Activated naive CD8-positive, alpha-beta T cell treated with anti-CD3 and anti-CD28 coated beads, Interleukin-2, amount 10 ng/mL, durations not matched to agents 7 days and 5 days (primary cell): ENCODE measurements around the gene RERE. TPM values are rescaled to one million over a fixed set of nuclear protein-coding genes. Genes with fewer than 3 reads are reported as not detected.

Source experiments
- ATAC-seq: fragments of 150-1000 bp; cut with Tn5 transposase; one replicate; pipeline ENCODE4 v1.10.0; 2021; ENCODE audit warnings: low read depth, moderate library complexity
- POLR2A ChIA-PET: fragments of 350-600 bp; sonication (Branson Sonifier 250); formaldehyde crosslinking; loops from one replicate; lab custom pipeline; 2021; ENCODE audit warnings: antibody characterized with exemption; lab: Charles Lee
- DNase-seq: peaks from one replicate; pipeline ENCODE4 v3.0.0; 2021
- H3K27ac Mint-ChIP-seq: one replicate; pipeline ENCODE4 v1.8.0; 2022; ENCODE audit warnings: mild to moderate bottlenecking, mixed read lengths
- H3K27me3 Mint-ChIP-seq: one replicate; pipeline ENCODE4 v1.8.0; 2022; ENCODE audit warnings: mild to moderate bottlenecking, moderate library complexity, mixed read lengths
- H3K36me3 Mint-ChIP-seq: one replicate; pipeline ENCODE4 v1.8.0; 2021; ENCODE audit warnings: mild to moderate bottlenecking, mixed read lengths
- H3K4me1 Mint-ChIP-seq: one replicate; pipeline ENCODE4 v1.8.0; 2021; ENCODE audit warnings: mixed read lengths
- H3K4me3 Mint-ChIP-seq: one replicate; pipeline ENCODE4 v1.8.0; 2022; ENCODE audit warnings: mild to moderate bottlenecking, moderate library complexity, mixed read lengths
- H3K9me3 Mint-ChIP-seq: one replicate; pipeline ENCODE4 v1.8.0; 2021; ENCODE audit warnings: mixed read lengths
- total RNA-seq, 2 experiments: library from RNA; stranded (reverse); gene quantifications; one replicate each; pipeline ENCODE4 v1.2.3, GENCODE V29; 2021

The RERE gene
- total RNA-seq, 2 experiments from 2014 or later, result 64.4 to 68.7 TPM

DNA sequence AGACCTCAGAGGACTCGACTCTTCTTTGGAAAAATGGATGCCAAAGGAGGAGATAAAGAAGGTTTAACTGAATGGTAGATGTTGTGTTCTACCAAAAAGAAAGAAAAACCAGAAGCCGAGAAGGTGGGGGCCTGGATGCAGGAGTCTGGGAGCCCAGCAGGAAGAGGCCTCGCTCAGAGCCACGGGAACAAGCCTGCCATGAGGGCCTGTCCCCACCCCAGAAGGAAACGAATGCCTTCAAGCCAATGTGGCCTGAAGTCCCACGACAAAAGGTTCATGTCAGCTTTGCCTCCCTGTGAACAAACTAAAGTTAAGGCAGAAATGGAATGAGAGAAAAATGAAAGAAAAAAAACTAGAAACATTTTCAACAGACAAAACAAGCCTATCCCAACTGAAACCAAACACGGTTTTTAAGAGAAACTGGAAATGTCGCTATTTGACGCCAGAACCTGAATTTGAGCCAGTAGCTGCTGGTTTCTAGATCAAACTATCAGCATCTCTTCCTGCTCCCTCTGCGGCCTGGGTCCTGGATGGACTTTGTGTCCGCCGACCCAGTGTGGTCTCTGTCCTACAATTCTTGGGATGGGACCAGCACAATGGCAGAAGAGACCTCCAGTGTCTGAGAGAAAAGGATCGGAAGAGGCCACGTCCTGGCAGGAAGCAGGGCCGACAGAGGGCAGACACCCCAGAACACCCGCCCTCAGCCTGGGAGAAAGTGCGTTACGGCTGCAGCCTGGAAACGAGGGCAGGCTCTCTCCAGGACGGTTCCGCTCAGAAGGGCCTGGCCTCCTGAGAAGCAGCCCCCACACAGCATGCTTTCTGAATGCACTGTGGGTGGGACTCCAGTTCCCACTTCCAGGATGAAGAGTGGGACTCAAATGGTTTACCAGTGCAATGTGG, 464.3 kb downstream of the RERE start:
- H3K4me1 Mint-ChIP-seq, result peaks cover 2% of the 10 kb centered on the region
- no peak overlapping the region for H3K27ac Mint-ChIP-seq
- no peak for DNase-seq
- no peak overlapping the region for H3K4me3 Mint-ChIP-seq
- POLR2A ChIA-PET, result no interaction called here
- H3K36me3 Mint-ChIP-seq, result peaks cover 6% of the 10 kb centered on the region
- no peaks in the 10 kb centered on the region for H3K9me3 Mint-ChIP-seq
- H3K27me3 Mint-ChIP-seq, result peaks cover 4% of the 10 kb centered on the region
- no peak for ATAC-seq

DNA sequence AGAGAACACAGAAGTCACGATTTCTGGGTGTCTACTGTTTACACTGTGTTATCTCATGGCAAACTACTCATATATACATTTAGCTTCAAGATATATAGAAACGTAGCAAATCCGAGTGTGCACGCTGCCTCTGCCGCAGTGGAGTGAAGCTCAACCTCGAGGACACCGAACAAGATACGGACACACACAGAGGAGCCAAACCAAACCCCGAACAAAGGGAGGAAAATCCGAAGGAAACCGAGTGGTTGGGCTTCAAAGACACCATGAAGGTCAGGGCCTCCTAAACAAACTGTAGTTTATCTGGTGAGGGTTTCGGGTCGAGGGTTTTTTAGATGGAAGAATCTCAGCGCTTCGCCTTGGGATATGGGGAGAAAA, 465.0 kb downstream of the RERE start:
- Mint-ChIP-seq H3K4me3 (no peak overlapping the region), H3K9me3 (no peaks in the 10 kb centered on the region), H3K36me3 (peaks cover 6% of the 10 kb centered on the region), H3K27me3 (peaks cover 4% of the 10 kb centered on the region), H3K27ac (no peak overlapping the region), H3K4me1 (peaks cover 2% of the 10 kb centered on the region)
- ATAC-seq, result no peak
- no peak for DNase-seq
- POLR2A ChIA-PET, result no interaction called here

GRCh38 chr1:8351693-8352470, 465.6 kb downstream of the RERE start:
- DNase-seq, result no peak
- H3K27ac Mint-ChIP-seq, result no peak overlapping the region

GRCh38 chr1:8350914-8351684, 466.3 kb downstream of the RERE start:
- no peak for ATAC-seq
- no peak for DNase-seq
- H3K27ac Mint-ChIP-seq, result no peak overlapping the region
- H3K36me3 Mint-ChIP-seq, result peaks cover 2% of the 10 kb centered on the region
- H3K27me3 Mint-ChIP-seq, result peaks cover 4% of the 10 kb centered on the region
- no peaks in the 10 kb centered on the region for H3K9me3 Mint-ChIP-seq
- POLR2A ChIA-PET, result interaction anchor here (0.5 kb wide), 1 partner anchor 157 kb away, joined by 4 read pairs; no protein-coding TSS in a partner anchor
- H3K4me3 Mint-ChIP-seq, result no peak overlapping the region
- H3K4me1 Mint-ChIP-seq, result peaks cover 2% of the 10 kb centered on the region

More at GRCh38 chr1:8351693-8352470, 465.6 kb downstream of the RERE start:
- H3K4me3 Mint-ChIP-seq, result no peak overlapping the region
- peaks cover 4% of the 10 kb centered on the region for H3K27me3 Mint-ChIP-seq
- no peaks in the 10 kb centered on the region for H3K9me3 Mint-ChIP-seq
- H3K36me3 Mint-ChIP-seq, result peaks cover 5% of the 10 kb centered on the region
- ATAC-seq, result peak; percentile 24
- peaks cover 2% of the 10 kb centered on the region for H3K4me1 Mint-ChIP-seq
- POLR2A ChIA-PET, result no interaction called here

GRCh38 chr1:8349961-8350360, 467.5 kb downstream of the RERE start:
- POLR2A ChIA-PET, result no interaction called here
- Mint-ChIP-seq H3K27me3 (peaks cover 4% of the 10 kb centered on the region), H3K4me3 (no peak overlapping the region), H3K27ac (no peak overlapping the region), H3K4me1 (peaks cover 2% of the 10 kb centered on the region), H3K9me3 (no peaks in the 10 kb centered on the region), H3K36me3 (no peaks in the 10 kb centered on the region)
- ATAC-seq, result no peak
- peak; percentile 34 for DNase-seq

- Mint-ChIP-seq H3K4me1 (peaks cover 2% of the 10 kb centered on the region), H3K9me3 (no peaks in the 10 kb centered on the region), H3K27me3 (peaks cover 4% of the 10 kb centered on the region), H3K27ac (no peak overlapping the region), H3K36me3 (no peaks in the 10 kb centered on the region), H3K4me3 (no peak overlapping the region)
- POLR2A ChIA-PET, result no interaction called here
- no peak for ATAC-seq
- DNase-seq, result no peak
Observed at GRCh38 chr1:8349473-8349865, 468.0 kb downstream of the RERE start.

DNA sequence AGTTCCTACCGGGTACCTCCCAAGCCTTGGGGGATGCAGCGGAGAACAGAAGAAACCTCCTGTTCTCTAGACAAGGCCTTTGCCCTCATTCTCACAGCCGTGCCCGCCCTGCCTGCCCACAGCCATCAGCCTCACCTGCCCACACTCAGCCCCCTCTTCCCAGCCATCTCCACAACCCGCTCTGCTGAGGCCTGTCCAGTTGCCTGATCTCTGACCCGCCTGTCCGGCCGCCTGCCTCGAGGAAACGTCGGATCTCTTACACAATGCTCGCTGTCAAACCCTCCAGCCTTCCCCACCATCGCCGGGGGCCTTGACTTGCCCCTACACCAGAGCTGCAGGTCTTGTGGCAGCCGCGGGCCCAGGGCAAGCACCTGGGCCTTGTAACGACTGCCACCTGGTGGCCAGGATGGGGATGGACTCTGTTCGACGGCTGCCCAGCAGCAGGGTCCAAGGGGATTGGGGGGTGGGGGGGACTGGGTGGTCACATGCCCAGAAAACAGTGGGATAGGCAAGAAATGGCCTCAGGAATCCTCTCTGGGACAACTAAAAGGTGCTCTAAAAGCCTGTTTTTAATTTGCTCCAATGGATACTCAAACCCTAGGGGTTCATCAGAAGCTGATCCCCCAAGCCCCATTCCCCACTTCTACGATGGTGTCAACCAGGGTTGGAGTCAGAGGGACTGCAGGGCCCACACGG, 468.5 kb downstream of the RERE start:
- POLR2A ChIA-PET, result no interaction called here
- H3K9me3 Mint-ChIP-seq, result no peaks in the 10 kb centered on the region
- H3K36me3 Mint-ChIP-seq, result no peaks in the 10 kb centered on the region
- H3K27me3 Mint-ChIP-seq, result peaks cover 4% of the 10 kb centered on the region
- ATAC-seq (peak; percentile 72), DNase-seq (peak; percentile 76)
- H3K27ac Mint-ChIP-seq, result peak overlapping the region; percentile 40
- peaks cover 2% of the 10 kb centered on the region for H3K4me1 Mint-ChIP-seq
- H3K4me3 Mint-ChIP-seq, result no peak overlapping the region

GRCh38 chr1:8348047-8348776, 469.2 kb downstream of the RERE start:
- H3K9me3 Mint-ChIP-seq, result no peaks in the 10 kb centered on the region
- H3K36me3 Mint-ChIP-seq, result no peaks in the 10 kb centered on the region
- no peak overlapping the region for H3K4me3 Mint-ChIP-seq
- peaks cover 4% of the 10 kb centered on the region for H3K27me3 Mint-ChIP-seq
- ATAC-seq, result no peak
- POLR2A ChIA-PET, result no interaction called here
- H3K27ac Mint-ChIP-seq, result no peak overlapping the region
- peaks cover 2% of the 10 kb centered on the region for H3K4me1 Mint-ChIP-seq
- DNase-seq, result no peak

DNA sequence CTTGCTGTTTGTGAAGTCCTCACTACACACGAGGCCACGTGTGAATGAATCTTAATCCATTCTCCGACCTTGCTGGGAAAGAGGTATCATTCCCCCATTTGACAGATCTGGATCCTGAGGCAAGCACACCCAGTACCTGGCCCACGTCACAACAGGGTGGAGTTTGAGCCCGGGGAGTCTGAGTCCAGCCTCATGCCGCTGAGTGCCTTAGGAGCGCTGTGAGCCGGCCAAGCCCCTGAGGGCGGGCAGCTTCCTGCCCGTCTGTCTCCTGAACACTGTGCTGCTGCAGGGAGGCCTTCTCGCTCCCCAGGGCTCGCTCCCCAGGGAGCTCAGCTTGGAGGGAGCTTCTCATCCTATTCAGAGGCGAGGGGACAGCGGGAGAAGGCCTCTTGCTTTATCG, 469.8 kb downstream of the RERE start:
- no peaks in the 10 kb centered on the region for H3K9me3 Mint-ChIP-seq
- H3K4me1 Mint-ChIP-seq, result peaks cover 2% of the 10 kb centered on the region
- no peak overlapping the region for H3K27ac Mint-ChIP-seq
- ATAC-seq (no peak), DNase-seq (no peak)
- POLR2A ChIA-PET, result no interaction called here
- no peaks in the 10 kb centered on the region for H3K36me3 Mint-ChIP-seq
- no peak overlapping the region for H3K4me3 Mint-ChIP-seq
- H3K27me3 Mint-ChIP-seq, result peaks cover 4% of the 10 kb centered on the region

GRCh38 chr1:8345621-8346415, 471.6 kb downstream of the RERE start:
- no peaks in the 10 kb centered on the region for H3K9me3 Mint-ChIP-seq
- H3K4me1 Mint-ChIP-seq, result peaks cover 2% of the 10 kb centered on the region
- POLR2A ChIA-PET, result no interaction called here
- no peak for ATAC-seq
- H3K4me3 Mint-ChIP-seq, result no peak overlapping the region
- no peaks in the 10 kb centered on the region for H3K36me3 Mint-ChIP-seq
- H3K27me3 Mint-ChIP-seq, result peaks cover 4% of the 10 kb centered on the region
- no peak overlapping the region for H3K27ac Mint-ChIP-seq
- DNase-seq, result no peak

DNA sequence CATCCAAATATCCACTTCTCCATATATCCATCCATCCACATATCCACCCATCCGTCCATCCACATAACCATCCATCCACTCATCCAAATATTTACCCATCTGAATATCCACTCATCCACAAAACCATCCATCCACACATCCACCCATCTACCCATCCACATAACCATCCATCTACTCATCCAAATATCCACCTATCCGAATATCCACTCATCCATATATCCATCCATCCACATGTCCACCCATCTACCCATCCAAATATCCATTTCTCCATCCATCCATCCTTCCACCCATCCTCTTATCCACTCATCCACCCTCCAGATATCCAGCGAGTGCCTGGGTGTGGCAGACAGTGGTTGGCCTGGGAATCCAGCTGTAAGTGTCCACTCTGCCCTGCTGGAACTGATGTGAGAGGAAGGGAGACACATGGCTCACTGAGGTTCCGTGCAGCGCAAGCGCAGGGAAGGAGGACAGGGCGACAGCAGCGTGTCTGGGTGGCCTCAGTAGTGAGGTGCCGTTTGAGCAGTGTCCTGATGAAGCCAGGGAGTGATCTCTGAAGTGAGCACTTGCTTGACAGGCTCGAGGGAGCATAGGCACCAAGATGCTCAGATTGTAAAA, 472.4 kb downstream of the RERE start:
- ATAC-seq (no peak), DNase-seq (no peak)
- H3K27ac Mint-ChIP-seq, result no peak overlapping the region
- no peak overlapping the region for H3K4me3 Mint-ChIP-seq
- no peaks in the 10 kb centered on the region for H3K9me3 Mint-ChIP-seq
- H3K36me3 Mint-ChIP-seq, result no peaks in the 10 kb centered on the region
- peaks cover 2% of the 10 kb centered on the region for H3K4me1 Mint-ChIP-seq
- H3K27me3 Mint-ChIP-seq, result peaks cover 4% of the 10 kb centered on the region
- POLR2A ChIA-PET, result no interaction called here
